Neutrophil (primary cell): ENCODE measurements around the gene PPFIBP1.
"Not testable (repeated sequence)": the region's sequence is repeated elsewhere in the genome, so short reads cannot be mapped to it uniquely, and the experiment has no call there.

ENCODE experiments used
- H3K27ac ChIP-seq: fragments of 200-600 bp; sonication (generic); 2 replicates; pipeline ENCODE4 v1.5.1; 2016; ENCODE audit warnings: mild to moderate bottlenecking, moderate library complexity
- H3K27me3 ChIP-seq: fragments of 200-600 bp; sonication (generic); 2 replicates; pipeline ENCODE4 v1.6.0; 2016; ENCODE audit warnings: mild to moderate bottlenecking
- H3K36me3 ChIP-seq: fragments of 200-600 bp; sonication (generic); 2 replicates; pipeline ENCODE4 v1.5.1; 2017
- H3K4me1 ChIP-seq, 2 experiments: fragments of 200-600 bp in 1 of 2; sonication (generic) in 1 of 2; 1 replicate in 1 of 2; 2 replicates in 1 of 2; pipeline versions ENCODE4 v1.5.1 to v1.6.1; 2013 to 2016; ENCODE audit warnings: low read depth in 1 of 2, low read length in 1 of 2, mild to moderate bottlenecking in 1 of 2, moderate library complexity in 1 of 2; ENCODE audit not compliant: control insufficient read depth in 1 of 2, insufficient read depth in 1 of 2
- H3K4me3 ChIP-seq, 2 experiments: fragments of 200-600 bp in 1 of 2; sonication (generic) in 1 of 2; 1 replicate in 1 of 2; 2 replicates in 1 of 2; pipeline ENCODE4 v1.5.1; 2013 to 2016; ENCODE audit warnings: low read depth in 1 of 2, low read length in 1 of 2, mild to moderate bottlenecking in 1 of 2, moderate library complexity in 1 of 2
- H3K9me3 ChIP-seq: fragments of 200-600 bp; sonication (generic); 2 replicates; pipeline ENCODE4 v1.5.1; 2016
- TF ChIP-seq, protein P1 (sequence below): fragments of 200-600 bp; sonication (generic); IDR thresholded peaks from 2 replicates; pipeline ENCODE4 v1.5.1; 2016; ENCODE audit warnings: antibody characterized with exemption

PPFIBP1 gene

GRCh38 chr12:27542628-27543027, 18.6 kb downstream of the PPFIBP1 start:
- H3K36me3 ChIP-seq: no peaks in the 10 kb centered on the region
- H3K9me3 ChIP-seq: no peaks in the 10 kb centered on the region
- TF ChIP-seq, protein P1, sequence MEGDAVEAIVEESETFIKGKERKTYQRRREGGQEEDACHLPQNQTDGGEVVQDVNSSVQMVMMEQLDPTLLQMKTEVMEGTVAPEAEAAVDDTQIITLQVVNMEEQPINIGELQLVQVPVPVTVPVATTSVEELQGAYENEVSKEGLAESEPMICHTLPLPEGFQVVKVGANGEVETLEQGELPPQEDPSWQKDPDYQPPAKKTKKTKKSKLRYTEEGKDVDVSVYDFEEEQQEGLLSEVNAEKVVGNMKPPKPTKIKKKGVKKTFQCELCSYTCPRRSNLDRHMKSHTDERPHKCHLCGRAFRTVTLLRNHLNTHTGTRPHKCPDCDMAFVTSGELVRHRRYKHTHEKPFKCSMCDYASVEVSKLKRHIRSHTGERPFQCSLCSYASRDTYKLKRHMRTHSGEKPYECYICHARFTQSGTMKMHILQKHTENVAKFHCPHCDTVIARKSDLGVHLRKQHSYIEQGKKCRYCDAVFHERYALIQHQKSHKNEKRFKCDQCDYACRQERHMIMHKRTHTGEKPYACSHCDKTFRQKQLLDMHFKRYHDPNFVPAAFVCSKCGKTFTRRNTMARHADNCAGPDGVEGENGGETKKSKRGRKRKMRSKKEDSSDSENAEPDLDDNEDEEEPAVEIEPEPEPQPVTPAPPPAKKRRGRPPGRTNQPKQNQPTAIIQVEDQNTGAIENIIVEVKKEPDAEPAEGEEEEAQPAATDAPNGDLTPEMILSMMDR: no peak
- H3K4me3 ChIP-seq: no peak overlapping the region
- H3K4me1 ChIP-seq: no peaks in the 10 kb centered on the region
- H3K27ac ChIP-seq: no peak overlapping the region
- peaks cover 12% of the 10 kb centered on the region for H3K27me3 ChIP-seq

- H3K4me3 ChIP-seq, H3K27ac ChIP-seq, H3K36me3 ChIP-seq, H3K4me1 ChIP-seq, H3K9me3 ChIP-seq: not testable (repeated sequence)
- H3K27me3 ChIP-seq: peaks cover 31% of the 10 kb centered on the region
Observed at GRCh38 chr12:27544858-27545257, 20.9 kb downstream of the PPFIBP1 start.

DNA sequence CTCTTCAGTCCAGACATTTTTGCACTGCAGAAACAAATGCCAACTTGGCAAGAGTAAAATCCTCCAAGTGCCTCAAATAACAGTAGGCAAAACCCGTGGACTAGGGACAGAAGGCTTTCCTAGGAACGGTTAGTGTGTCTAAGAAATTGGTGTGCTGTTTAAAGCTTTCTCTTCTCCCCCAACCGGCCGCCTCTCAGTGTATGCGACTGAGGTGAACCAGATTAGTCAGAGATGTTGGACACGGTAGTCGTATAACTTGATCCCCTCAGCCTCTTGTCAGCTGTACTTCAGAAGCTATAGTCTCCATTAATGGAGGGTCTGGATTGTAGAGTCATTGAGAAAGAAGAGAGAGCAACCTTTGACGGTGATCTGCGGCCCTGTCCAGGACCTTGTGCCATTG, 21.7 kb downstream of the PPFIBP1 start:
- Histone ChIP-seq H3K9me3 (no peaks in the 10 kb centered on the region), H3K4me1 (peaks cover 11 to 13% of the 10 kb centered on the region in 2 experiments), H3K27ac (no peak overlapping the region), H3K4me3 (no peak overlapping the region), H3K36me3 (no peaks in the 10 kb centered on the region), H3K27me3 (peaks cover 39% of the 10 kb centered on the region)
- TF ChIP-seq, protein P1: no peak

DNA sequence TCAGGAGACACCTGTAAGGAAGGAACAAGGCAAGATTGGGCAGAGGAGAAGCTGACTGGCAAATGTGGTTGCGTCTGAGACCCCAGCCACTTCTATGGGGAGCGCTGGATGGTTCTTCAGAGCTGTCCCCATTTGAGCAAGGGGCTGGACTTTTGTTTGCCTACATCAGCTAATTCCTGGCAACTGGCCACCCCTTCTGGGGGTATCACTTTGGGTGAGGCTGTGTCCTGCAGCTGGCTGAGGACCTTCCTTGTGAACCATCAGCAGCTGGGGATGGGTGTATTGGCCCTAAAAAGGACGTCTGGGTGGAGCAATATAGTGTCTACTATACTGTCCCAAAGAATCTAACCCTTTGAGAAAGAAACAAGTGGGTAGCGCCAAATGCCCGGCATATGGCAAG, 23.6 kb downstream of the PPFIBP1 start:
- Histone ChIP-seq H3K27ac (no peak overlapping the region), H3K4me3 (no peak overlapping the region), H3K4me1 (peaks cover 11 to 13% of the 10 kb centered on the region in 2 experiments), H3K27me3 (peaks cover 58% of the 10 kb centered on the region), H3K9me3 (no peaks in the 10 kb centered on the region), H3K36me3 (no peaks in the 10 kb centered on the region)
- TF ChIP-seq, protein P1: no peak

GRCh38 chr12:27548301-27549199, 24.5 kb downstream of the PPFIBP1 start:
- H3K4me1 ChIP-seq: peaks cover 11 to 13% of the 10 kb centered on the region in 2 experiments
- TF ChIP-seq, protein P1: no peak
- no peak overlapping the region for H3K4me3 ChIP-seq
- no peaks in the 10 kb centered on the region for H3K9me3 ChIP-seq
- H3K36me3 ChIP-seq: no peaks in the 10 kb centered on the region
- H3K27ac ChIP-seq: no peak overlapping the region
- peaks cover 68% of the 10 kb centered on the region for H3K27me3 ChIP-seq

GRCh38 chr12:27549236-27549800, 25.3 kb downstream of the PPFIBP1 start:
- Histone ChIP-seq H3K9me3 (no peaks in the 10 kb centered on the region), H3K4me3 (no peak overlapping the region), H3K27me3 (peaks cover 75% of the 10 kb centered on the region), H3K4me1 (peaks cover 11 to 13% of the 10 kb centered on the region in 2 experiments), H3K36me3 (no peaks in the 10 kb centered on the region), H3K27ac (no peak overlapping the region)
- TF ChIP-seq, protein P1: no peak
